ENCODE measurements around the gene ATP10A.

Gene ATP10A

DNA sequence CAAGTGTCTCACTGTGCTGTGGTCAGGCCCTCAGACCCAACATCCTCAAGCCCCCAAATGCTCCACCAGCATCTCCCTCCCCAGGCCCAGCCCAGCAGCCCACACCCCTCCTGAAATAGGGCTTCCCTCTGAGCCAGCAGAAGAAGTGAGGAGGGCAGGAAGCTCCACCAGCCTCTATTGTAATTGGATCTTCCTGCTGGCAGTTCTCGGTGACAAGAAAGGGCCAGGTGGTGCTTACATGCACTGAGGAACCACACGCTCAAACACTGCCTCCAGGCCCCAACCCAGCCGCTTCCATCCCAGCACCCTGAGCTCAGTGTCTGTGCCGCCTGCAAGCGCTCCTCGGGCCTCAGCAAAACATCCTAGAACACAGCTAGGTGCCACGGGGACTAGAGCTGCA is 96.7 kb downstream of the ATP10A start:
- ATAC-seq: no peak
- TF ChIP-seq ZNF565 (CRISPR knock-in tag; conservative IDR thresholded peaks at IDR 0.05; ENCODE audit: low read depth) (no peak), TCF4 (CRISPR knock-in tag; IDR thresholded peaks at IDR 0.05; ENCODE audit: borderline replicate concordance) (no peak), ZFP30 (CRISPR knock-in tag; IDR thresholded peaks at IDR 0.05) (no peak), CSDC2 (CRISPR knock-in tag; IDR thresholded peaks at IDR 0.05) (no peak), ZNF8 (CRISPR knock-in tag; IDR thresholded peaks at IDR 0.05) (no peak)

- no peak for TF ChIP-seq ZFP30 (CRISPR knock-in tag; IDR thresholded peaks at IDR 0.05)
- no peak for TF ChIP-seq TSHZ2 (CRISPR knock-in tag; IDR thresholded peaks at IDR 0.05)
- no peak for TF ChIP-seq PATZ1 (CRISPR knock-in tag; IDR thresholded peaks at IDR 0.05; ENCODE audit: borderline replicate concordance)
- TF ChIP-seq OSR1 (CRISPR knock-in tag; IDR thresholded peaks at IDR 0.05): no peak
- no peak for TF ChIP-seq ISL1 (CRISPR knock-in tag; IDR thresholded peaks at IDR 0.05)
- no peak for TF ChIP-seq ZFP3 (CRISPR knock-in tag; IDR thresholded peaks at IDR 0.05)
- TF ChIP-seq GLIS3 (CRISPR knock-in tag; IDR thresholded peaks at IDR 0.05): no peak
- no peak for TF ChIP-seq ZNF565 (CRISPR knock-in tag; conservative IDR thresholded peaks at IDR 0.05; ENCODE audit: low read depth)
- no peak for TF ChIP-seq CREB5 (CRISPR knock-in tag; IDR thresholded peaks at IDR 0.05; ENCODE audit: low read depth)
- TF ChIP-seq ZNF70 (CRISPR knock-in tag; IDR thresholded peaks at IDR 0.05): no peak
- no peak for TF ChIP-seq CSDC2 (CRISPR knock-in tag; IDR thresholded peaks at IDR 0.05)
- TF ChIP-seq SNAI2 (CRISPR knock-in tag; IDR thresholded peaks at IDR 0.05): no peak
- no peak for TF ChIP-seq ARNTL (CRISPR knock-in tag; IDR thresholded peaks at IDR 0.05; ENCODE audit: borderline replicate concordance, low read depth)
- TF ChIP-seq ZNF8 (CRISPR knock-in tag; IDR thresholded peaks at IDR 0.05): no peak
- TF ChIP-seq CSRNP3 (CRISPR knock-in tag; IDR thresholded peaks at IDR 0.05): no peak
- no peak for TF ChIP-seq POU6F1 (CRISPR knock-in tag; IDR thresholded peaks at IDR 0.05; ENCODE audit: borderline replicate concordance, low read depth)
- TF ChIP-seq BACH2 (CRISPR knock-in tag; IDR thresholded peaks at IDR 0.05; ENCODE audit: borderline replicate concordance): no peak
- TF ChIP-seq ESRRG (CRISPR knock-in tag; IDR thresholded peaks at IDR 0.05): no peak
- TF ChIP-seq ZC3H10 (CRISPR knock-in tag; IDR thresholded peaks at IDR 0.05): no peak
- no peak for ATAC-seq
Observed at GRCh38 chr15:25764980-25765735, 98.0 kb downstream of the ATP10A start.

DNA sequence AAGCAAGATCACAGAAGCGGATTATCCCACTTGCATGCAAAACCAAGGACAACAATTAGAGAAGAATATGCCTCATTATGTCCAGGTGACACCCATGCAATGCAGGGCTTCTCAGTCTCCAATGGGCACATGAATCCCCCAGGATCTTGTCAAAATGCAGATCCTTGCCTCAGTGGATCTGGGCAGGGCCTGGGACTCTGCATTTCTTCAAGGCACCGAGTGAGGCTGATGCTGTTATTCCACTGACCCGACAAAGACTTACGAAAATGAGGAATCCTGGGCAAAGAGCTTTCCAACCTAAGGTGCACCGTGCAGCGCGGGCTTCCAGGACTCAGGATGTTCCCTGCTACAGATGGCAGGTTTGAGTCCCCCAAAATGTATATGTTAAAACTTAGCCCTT is 99.2 kb downstream of the ATP10A start:
- TF ChIP-seq ZNF565 (CRISPR knock-in tag; conservative IDR thresholded peaks at IDR 0.05; ENCODE audit: low read depth) (no peak), OSR1 (CRISPR knock-in tag; IDR thresholded peaks at IDR 0.05) (no peak), PATZ1 (CRISPR knock-in tag; IDR thresholded peaks at IDR 0.05; ENCODE audit: borderline replicate concordance) (no peak), CREB5 (CRISPR knock-in tag; IDR thresholded peaks at IDR 0.05; ENCODE audit: low read depth) (no peak), SNAI2 (CRISPR knock-in tag; IDR thresholded peaks at IDR 0.05) (no peak), BACH2 (CRISPR knock-in tag; IDR thresholded peaks at IDR 0.05; ENCODE audit: borderline replicate concordance) (no peak)
- no peak for ATAC-seq
